Activated gamma-delta T cell treated with Interleukin-2 at 50 U/mL for 16 hours (primary cell): ENCODE results near the gene RTN3.
"Not testable (repeated sequence)": the region's sequence is repeated elsewhere in the genome, so short reads cannot be mapped to it uniquely, and the experiment has no call there.

Source experiments
- DNase-seq: peaks from one replicate; pipeline ENCODE4 v3.0.0-alpha.2; 2020

RTN3 gene

DNA sequence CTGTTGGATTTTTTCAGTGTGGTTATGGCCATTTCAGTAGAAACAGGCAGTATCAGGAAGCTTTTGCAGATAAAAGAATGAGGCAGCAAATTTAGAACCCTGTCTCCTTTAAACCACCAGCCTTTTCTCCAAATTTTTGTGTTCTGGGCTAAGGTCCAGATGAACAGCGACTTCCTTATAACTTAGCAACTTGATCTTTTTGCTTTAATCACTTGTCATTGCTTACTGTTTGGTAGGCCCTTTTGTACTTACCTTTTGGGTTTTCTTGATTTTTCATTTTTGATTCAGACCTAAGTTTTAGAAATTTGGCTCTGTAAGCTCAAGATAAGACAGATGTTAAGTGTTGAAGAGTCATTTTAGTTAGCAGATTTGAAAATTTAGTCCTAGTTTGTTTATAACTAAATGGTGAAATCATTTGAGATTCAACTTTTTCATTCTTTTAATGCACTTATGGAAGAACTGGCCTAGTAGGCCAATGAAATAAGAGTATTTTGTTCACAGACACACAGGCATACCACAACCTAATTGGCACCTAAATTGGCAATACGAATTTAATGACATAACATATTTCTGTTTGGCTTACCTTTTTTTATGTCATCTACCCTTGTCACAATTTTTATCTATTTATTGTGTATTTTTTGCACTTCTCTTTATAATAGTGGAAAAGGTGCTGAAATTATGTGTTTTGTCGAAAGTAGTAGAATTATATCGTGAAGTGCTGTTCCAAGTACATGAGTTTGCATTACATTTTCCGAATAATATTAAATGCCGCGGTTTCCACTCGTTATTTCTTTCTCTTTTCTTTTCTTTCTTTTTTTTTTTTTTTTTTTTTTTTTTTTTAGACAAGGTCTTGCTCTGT is 2.1 kb downstream of the RTN3 start:
- DNase-seq, result no peak

DNA sequence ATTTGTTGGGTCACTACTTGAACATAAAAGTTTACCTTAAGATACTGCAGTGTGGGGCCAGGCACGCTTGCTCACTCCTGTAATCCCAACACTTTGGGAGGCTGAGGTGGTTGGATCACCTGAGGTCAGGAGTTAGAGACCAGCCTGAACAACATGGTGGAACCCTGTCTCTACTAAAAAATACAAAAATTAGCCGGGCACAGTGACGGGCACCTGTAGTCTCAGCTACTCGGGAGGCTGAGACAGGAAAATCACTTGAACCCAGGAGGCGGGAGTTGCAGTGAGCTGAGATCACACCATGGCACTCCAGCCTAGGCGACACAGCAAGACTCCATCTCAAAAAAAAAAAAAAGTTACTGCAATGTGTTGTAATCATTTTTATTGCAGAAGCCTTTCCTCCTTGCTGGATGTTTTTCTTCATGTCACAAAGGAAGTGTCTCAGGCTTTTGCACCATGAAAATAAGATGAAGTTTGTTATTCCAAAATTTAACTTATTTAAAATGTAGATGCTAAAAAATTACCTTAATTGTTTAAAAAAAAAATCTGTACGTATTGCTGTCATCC is 3.9 kb downstream of the RTN3 start:
- not testable (repeated sequence) for DNase-seq

- DNase-seq, result no peak
Measured at GRCh38 chr11:63686926-63687325, 5.6 kb downstream of the RTN3 start.

DNA sequence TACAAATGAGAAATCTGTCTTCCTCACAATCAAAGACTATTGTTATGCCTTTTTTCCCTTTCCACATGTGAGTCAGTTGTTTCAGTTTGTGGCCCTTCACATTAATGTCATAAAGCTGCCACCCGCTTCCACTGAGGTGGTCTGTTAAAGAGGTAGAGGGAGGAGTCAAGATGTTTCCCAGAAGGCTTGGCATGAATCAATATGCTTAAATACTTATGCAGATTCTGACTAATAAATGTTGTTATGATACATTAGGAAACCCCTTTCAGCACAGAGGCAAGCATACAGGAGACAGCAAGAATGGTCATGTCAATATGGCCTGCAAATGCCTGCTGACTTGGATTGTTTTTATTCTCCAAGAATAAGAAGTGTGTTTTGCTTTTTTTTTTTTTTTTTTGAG is 6.5 kb downstream of the RTN3 start:
- no peak for DNase-seq

GRCh38 chr11:63694596-63694995 is 13.3 kb downstream of the RTN3 start:
- no peak for DNase-seq

DNA sequence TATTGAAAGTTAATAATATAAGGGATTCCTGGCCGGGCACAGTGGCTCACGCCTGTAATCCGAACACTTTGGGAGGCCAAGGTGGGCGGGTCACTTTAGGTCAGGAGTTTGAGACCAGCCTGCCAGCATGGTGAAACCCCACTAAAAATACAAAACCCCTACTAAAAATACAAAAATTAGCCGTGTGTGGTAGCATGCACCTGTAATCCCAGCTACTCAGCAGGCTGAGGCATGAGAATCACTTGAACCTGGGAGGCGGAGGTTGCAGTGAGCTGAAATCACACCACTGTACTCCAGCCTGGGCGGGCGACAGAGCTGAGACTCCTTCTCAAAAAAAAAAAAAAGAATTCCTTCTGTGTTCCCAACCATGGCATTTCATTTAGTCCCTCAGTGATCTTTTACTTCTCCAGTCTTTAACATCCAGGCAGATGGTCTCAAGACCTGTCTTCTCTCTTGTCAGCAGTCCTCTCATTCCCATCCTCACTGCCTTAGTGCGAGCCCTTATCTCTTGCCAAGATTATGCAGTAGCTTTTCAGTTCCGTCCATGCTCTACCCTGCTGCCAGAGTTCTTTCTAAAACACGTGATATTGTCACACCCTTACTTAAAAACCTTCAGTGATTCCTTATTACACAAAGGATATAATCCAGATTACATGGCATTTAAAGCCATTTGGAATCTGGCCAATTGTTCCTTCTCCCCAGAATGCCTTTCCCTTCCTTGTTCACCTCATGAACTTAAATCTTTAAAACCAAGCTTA is 17.9 kb downstream of the RTN3 start:
- DNase-seq, result no peak

DNA sequence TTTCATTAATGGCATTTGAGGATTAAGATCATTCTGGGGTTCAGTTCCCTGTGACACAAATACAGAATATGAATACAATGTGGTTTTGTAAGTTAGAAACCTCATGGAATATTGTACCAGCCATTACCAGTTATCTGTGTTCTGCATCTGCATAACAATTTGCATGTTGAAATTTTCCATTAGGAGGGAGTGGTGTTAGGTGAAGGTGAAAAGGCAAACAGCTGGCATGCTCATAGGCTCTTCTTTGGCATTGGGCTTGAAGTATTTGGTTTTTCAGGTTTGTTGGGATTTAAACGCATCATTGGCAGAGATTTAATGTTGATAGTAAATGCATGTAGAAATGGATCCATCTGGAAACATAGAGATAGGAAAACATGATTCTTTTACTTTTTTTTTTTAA is 18.6 kb downstream of the RTN3 start:
- DNase-seq, result no peak

- no peak for DNase-seq
Measured at GRCh38 chr11:63705526-63705925, 24.2 kb downstream of the RTN3 start.

GRCh38 chr11:63708764-63709163 is 27.5 kb downstream of the RTN3 start:
- DNase-seq, result no peak

DNA sequence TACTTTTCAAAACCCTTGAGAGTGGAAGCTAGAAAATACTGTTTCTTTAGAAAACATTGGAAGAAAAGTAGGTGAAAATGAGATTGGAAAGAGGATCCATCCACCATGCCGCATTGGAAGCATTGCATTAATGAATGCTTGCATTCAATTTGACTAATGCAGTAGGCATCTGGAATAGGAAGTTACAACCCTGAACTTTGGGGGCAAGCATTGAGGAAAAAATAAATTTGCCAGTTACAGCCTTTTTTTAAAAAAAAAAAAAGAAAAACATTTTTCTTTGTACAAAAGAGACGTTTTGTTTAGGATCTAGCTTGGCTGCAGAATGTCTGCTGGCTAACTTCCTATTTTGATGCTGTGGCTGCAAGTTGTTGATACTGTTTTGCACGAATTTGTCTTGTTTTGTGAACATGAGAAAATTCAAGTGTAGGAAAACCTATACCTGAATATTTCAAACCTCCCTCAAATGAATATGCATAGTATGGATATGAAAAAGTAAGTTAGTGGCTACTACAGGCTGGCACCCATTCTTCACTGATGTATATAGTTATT is 28.1 kb downstream of the RTN3 start:
- DNase-seq, result no peak

DNA sequence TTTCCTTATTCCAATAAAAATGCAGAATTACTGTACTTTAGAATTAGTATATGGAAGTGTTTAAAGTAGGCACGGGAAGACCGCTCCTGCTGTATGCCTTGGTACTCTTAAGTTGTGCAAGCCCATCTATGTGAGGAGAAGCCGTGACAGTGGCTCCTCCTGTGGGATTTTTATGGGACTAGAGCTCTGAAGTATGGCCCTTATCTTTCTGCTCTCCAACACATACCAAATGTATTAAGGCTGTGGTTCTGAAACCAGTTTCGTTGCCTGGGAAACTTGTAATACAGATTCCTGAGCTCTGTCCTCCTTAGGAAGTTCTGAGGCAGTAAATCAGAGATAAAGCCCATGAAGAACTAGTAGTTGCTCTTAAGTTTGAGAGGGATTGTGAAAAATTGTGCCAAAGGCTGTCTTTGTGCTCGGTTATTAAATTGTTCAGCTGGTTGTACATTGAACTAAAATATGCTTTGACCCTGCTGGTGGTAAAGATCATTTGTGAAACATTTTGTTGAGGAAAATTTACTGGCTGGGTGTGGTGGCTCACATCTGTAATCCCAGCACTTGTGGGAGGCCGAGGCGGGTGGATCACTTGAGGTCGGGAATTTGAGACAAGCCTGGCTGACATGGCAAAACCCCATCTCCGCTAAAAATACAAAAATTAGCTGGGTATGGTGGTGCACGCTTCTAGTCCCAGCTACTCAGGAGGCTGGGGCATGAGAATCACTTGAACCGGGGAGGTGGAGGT is 29.3 kb downstream of the RTN3 start:
- DNase-seq, result no peak

DNA sequence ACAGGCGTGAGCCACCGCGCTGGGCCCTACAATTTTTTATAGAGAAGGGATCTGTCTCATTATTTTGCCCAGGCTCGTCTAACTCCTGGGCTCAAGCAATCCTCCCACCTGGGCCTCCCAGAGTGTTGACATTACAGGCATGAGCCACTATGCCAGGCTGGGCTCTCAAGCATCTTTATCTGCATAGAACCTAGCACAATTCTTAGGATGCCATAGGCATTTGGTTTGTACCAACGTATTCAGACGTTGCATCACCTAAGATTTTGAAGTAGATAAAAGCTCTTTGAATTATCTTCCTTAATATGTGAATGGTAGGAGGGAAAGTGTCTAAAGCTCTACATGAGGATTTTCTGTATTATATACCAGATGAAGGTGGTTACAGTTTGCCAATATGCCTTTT is 30.5 kb downstream of the RTN3 start:
- DNase-seq, result no peak

DNA sequence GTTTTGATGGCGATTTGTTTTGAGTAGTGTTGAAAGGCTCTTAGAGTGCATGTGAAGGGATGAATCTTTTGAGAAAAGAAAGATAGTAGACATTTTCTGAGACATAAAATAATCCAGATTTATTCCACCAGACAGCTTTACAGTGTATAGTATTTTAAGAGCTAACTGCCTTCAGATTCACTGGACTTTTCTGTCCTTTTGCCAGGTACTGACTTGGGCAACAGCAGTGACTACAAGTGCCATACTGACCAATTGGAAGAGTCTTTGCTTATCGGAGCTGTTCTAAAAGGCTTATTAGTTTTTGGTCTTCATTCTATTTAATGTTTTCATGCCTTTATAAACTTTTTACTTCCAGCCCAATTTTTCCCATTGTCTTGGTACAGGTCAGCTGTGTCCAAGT is 32.5 kb downstream of the RTN3 start:
- no peak for DNase-seq

DNA sequence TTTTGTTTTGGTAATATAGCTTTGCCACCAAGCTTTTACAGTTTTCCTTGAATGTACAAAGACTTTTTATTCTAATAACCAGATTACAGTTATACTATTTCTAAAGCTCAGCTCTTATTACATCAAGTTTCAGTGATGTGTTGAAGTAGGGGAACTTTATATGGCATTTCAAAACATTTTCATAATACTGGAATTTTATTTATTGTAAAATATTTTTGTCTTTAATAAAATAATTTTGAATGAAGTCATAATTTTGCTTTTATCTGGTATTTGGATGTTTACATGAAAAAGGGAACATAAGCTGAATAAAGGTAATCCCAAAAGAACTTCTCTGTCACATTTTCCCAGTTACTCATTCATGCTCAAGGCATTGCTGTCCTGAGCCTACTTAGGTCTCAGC is 34.7 kb downstream of the RTN3 start:
- no peak for DNase-seq

- DNase-seq, result no peak
Measured at GRCh38 chr11:63719001-63719400, 37.7 kb downstream of the RTN3 start.

GRCh38 chr11:63719987-63720386 is 38.7 kb downstream of the RTN3 start:
- no peak for DNase-seq

GRCh38 chr11:63720611-63721010 is 39.3 kb downstream of the RTN3 start:
- DNase-seq, result no peak

GRCh38 chr11:63729326-63729725 is 48.0 kb downstream of the RTN3 start:
- no peak for DNase-seq

DNA sequence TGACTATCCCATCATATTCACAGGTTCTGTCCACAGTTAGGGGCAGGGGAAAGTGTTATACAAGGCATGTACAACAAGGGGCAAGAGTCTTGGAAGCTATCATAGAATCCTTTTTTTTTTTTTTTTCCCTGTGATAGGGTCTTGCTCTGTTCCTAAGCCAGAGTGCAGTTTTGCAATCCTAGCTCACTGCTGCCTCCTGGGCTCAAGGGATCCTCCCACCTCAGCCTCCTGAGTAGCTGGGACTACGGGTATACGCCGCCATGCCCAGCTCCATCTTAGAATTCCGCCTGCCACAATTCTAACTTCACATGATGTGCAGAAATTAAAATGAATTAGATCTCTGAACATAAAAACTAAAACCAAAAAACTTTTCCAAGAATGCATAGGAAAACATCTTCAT is 55.6 kb downstream of the RTN3 start:
- DNase-seq, result no peak

- no peak for DNase-seq
Measured at GRCh38 chr11:63737718-63738117, 56.4 kb downstream of the RTN3 start.

- DNase-seq, result peak; percentile 64
Measured at GRCh38 chr11:63738720-63739360, 57.5 kb downstream of the RTN3 start.
